Activated naive CD8-positive, alpha-beta T cell treated with anti-CD3 and anti-CD28 coated beads, Interleukin-2, amount 10 ng/mL, durations not matched to agents 7 days and 5 days (primary cell): ENCODE data around the gene GSE1. TPM values are rescaled to one million over a fixed set of nuclear protein-coding genes. Genes with fewer than 3 reads are reported as not detected.
A peak's percentile ranks its signal among the peaks of the same experiment; 100 is the strongest.

Experiments
- ATAC-seq: fragments of 150-1000 bp; cut with Tn5 transposase; one replicate; pipeline ENCODE4 v1.10.0; 2021; ENCODE audit warnings: low read depth, moderate library complexity
- POLR2A ChIA-PET: fragments of 350-600 bp; sonication (Branson Sonifier 250); formaldehyde crosslinking; loops from one replicate; lab custom pipeline; 2021; ENCODE audit warnings: antibody characterized with exemption; lab: Charles Lee
- DNase-seq: peaks from one replicate; pipeline ENCODE4 v3.0.0; 2021
- H3K27ac Mint-ChIP-seq: one replicate; pipeline ENCODE4 v1.8.0; 2022; ENCODE audit warnings: mild to moderate bottlenecking, mixed read lengths
- H3K27me3 Mint-ChIP-seq: one replicate; pipeline ENCODE4 v1.8.0; 2022; ENCODE audit warnings: mild to moderate bottlenecking, moderate library complexity, mixed read lengths
- H3K36me3 Mint-ChIP-seq: one replicate; pipeline ENCODE4 v1.8.0; 2021; ENCODE audit warnings: mild to moderate bottlenecking, mixed read lengths
- H3K4me1 Mint-ChIP-seq: one replicate; pipeline ENCODE4 v1.8.0; 2021; ENCODE audit warnings: mixed read lengths
- H3K4me3 Mint-ChIP-seq: one replicate; pipeline ENCODE4 v1.8.0; 2022; ENCODE audit warnings: mild to moderate bottlenecking, moderate library complexity, mixed read lengths
- H3K9me3 Mint-ChIP-seq: one replicate; pipeline ENCODE4 v1.8.0; 2021; ENCODE audit warnings: mixed read lengths
- total RNA-seq, 2 experiments: library from RNA; stranded (reverse); gene quantifications; one replicate each; pipeline ENCODE4 v1.2.3, GENCODE V29; 2021

The GSE1 gene
- total RNA-seq, 2 experiments from 2014 or later: 60.9 to 62.5 TPM

GRCh38 chr16:85600078-85600477 is 13.0 kb upstream of the GSE1 start:
- H3K27ac Mint-ChIP-seq: no peak overlapping the region
- no peak overlapping the region for H3K4me3 Mint-ChIP-seq
- ATAC-seq (no peak), DNase-seq (no peak)
- H3K9me3 Mint-ChIP-seq: no peaks in the 10 kb centered on the region
- peaks cover 4% of the 10 kb centered on the region for H3K36me3 Mint-ChIP-seq
- H3K4me1 Mint-ChIP-seq: peaks cover 1% of the 10 kb centered on the region
- no peaks in the 10 kb centered on the region for H3K27me3 Mint-ChIP-seq
- POLR2A ChIA-PET: no interaction called here

DNA sequence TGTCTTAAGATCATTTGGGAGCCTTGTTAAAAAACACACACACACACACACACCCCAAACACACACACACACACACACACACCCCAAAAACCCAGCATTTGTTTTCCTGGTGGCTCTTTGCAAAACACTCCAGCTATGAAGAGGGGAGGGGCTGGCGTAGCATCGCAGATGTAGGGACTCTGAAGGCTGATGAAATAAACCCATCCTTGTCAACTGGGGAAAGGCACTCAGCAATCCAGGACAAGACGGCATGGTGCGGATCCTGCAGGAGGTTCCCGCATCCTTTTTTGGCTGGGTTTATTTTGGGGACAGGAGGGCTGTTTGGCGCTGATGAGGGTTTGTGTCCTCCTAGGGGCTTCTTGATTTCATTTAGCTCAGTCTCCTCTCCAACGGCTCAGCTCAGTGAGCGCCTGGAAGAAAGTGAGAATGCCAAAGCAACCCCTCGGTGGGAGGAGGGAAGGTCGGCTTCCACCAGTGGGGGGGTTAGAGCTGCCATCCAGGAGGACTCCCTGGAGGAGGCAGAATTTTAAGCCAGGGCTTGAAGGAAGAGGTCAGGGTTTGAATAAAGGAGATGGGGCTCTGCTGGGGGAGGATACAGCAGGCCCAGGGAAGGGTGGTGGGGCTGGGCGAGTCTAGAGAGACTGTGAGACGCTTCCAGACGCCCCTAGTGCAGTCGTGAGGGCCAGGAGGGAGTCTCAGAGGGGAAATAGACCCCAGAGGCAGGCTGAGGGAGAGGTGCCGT is 12.4 kb upstream of the GSE1 start:
- H3K27me3 Mint-ChIP-seq: no peaks in the 10 kb centered on the region
- POLR2A ChIA-PET: no interaction called here
- H3K9me3 Mint-ChIP-seq: no peaks in the 10 kb centered on the region
- peaks cover 1% of the 10 kb centered on the region for H3K4me1 Mint-ChIP-seq
- H3K4me3 Mint-ChIP-seq: no peak overlapping the region
- ATAC-seq: no peak
- peaks cover 4% of the 10 kb centered on the region for H3K36me3 Mint-ChIP-seq
- no peak for DNase-seq
- H3K27ac Mint-ChIP-seq: no peak overlapping the region

- H3K27ac Mint-ChIP-seq: no peak overlapping the region
- no peaks in the 10 kb centered on the region for H3K27me3 Mint-ChIP-seq
- H3K9me3 Mint-ChIP-seq: no peaks in the 10 kb centered on the region
- H3K4me3 Mint-ChIP-seq: no peak overlapping the region
- no peak for DNase-seq
- no peak for ATAC-seq
- H3K4me1 Mint-ChIP-seq: peaks cover 1% of the 10 kb centered on the region
- POLR2A ChIA-PET: no interaction called here
- peaks cover under 1% of the 10 kb centered on the region for H3K36me3 Mint-ChIP-seq
These were observed 11.9 kb upstream of the GSE1 start for GRCh38 chr16:85601272-85601639.

DNA sequence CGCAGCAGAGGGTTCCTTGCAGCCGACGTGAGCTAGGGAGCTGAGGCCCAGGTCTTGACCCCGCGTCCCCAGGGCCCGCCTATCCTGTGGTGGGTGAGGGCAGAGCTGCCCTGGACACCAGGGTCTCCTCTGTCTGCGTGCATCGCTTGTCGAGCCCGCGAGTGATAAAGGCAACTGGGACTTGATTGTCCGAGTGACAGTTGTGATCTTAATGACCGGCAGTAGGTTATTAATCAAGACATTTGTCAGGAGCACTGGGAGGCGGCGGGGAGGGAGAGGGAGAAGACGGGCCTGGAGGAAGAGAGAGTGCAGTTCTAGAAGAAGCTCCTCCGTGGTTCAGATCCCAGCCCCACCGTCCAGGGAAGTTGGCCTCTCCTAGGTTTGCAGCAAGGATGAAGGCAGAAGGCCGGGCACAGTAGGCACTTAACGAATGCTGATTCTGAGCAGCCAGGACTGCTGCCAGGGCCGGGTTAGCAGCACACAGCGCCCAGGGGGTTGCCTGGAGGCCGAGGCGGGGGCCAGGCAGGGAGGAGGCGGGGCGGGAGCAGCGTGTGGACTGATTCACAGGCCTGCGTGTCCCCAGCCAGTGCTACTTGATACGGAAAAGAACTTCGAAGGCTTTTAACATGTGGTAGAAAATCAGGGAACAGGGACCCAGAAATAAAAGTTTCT is 11.3 kb upstream of the GSE1 start:
- ATAC-seq (no peak), DNase-seq (no peak)
- Mint-ChIP-seq H3K36me3 (no peaks in the 10 kb centered on the region), H3K4me3 (no peak overlapping the region), H3K27me3 (no peaks in the 10 kb centered on the region), H3K27ac (no peak overlapping the region), H3K4me1 (peaks cover 1% of the 10 kb centered on the region), H3K9me3 (no peaks in the 10 kb centered on the region)
- POLR2A ChIA-PET: no interaction called here

DNA sequence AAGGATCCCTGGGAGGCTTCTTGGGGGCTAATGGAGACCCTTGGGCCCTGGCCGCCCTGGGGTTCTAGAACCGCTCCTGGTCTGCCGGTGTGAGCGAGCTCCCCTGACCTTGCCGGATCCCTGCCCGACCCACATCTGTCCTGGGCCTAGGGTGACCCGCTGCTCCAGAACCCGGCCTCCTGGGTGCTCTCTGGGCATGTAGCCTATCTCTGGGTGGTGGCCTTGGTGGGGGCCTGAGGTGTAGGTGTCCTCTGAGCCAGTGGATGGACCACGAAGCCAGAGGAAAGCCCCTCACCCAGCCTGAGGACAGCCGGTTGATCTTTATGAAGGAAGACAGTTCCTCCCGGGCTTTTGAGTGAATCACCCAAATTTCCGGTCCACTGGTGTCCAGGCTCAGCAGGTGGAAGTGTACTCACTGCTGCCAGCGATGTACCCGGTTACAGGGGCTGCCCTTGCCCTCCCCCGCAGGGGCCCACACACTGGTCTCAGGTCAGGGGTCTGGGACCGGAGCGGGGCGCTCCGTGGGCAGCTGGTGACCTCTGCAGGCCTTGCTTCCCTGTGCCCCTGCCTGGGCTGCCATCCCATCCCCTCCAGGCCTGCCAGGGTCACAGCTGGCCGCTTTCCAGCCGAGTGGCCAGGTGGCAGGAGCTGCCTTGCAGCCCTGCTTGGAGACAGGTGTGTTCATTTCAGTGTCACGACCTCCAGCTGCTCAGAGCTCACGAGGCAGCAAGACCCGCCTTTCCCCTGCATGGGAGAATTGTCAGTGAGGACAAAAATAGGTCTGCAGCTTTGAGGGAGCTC is 10.5 kb upstream of the GSE1 start:
- Mint-ChIP-seq H3K9me3 (no peaks in the 10 kb centered on the region), H3K36me3 (no peaks in the 10 kb centered on the region), H3K27me3 (no peaks in the 10 kb centered on the region), H3K4me3 (no peak overlapping the region), H3K27ac (no peak overlapping the region), H3K4me1 (peaks cover 8% of the 10 kb centered on the region)
- POLR2A ChIA-PET: no interaction called here
- DNase-seq (no peak), ATAC-seq (no peak)

DNA sequence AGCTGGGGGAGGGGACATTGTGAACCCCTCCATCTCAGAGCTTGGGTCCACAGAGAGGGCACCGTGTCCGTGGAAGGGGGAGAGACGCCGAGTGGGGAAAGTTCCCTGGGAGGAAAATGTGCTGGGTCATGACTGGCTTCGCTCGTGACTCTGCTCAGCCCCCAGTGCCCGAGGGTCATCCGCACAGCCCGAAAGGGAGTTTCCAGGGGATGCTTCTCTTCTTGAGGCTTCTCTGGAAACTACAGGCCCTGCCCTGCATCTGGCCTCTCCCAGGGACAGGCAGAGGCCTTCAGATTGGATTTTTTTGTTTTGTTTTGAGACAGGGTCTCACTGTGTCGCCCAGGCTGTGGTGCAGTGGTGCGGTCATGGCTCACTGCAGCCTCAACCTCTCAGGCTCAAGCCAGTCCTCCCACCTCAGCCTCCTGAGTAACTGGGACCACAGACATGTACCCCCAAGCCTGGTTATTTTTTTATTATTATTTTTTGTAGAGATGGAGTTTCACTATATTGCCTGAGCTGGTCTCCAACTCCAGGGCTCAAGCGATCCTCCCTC is 9.8 kb upstream of the GSE1 start:
- peaks cover 2% of the 10 kb centered on the region for H3K27me3 Mint-ChIP-seq
- no peak overlapping the region for H3K27ac Mint-ChIP-seq
- POLR2A ChIA-PET: interaction anchor here (0.6 kb wide), 1 partner anchor 46 kb away, joined by 3 read pairs; no protein-coding TSS in a partner anchor

DNA sequence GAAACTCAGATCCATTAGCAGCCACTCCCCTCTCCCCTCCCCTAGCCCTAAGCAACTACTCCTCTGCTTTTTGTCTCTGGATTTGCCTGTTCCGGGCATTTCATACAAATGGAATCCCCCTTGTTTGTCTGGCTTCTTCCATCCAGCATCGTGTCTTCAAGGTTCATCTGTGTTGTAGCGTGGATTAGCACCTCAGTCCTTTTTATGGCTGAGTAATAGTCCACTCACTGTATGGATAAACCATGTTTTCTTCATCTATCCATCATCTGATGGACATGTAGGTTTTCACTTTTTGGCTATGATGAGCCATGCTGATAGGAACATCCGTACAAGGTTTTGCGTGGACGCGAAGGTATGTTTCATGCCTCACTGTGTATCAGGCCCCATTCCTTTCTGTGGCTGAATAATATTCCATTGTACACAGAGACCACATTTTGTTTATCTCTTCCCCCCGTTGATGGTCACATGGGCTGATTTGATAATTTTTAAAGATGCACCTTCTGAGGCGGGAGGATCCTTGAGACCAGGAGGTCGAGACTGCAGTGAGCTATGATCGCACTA is 8.9 kb upstream of the GSE1 start:
- H3K4me3 Mint-ChIP-seq: no peak overlapping the region
- POLR2A ChIA-PET: interaction anchor here (0.6 kb wide), 1 partner anchor 47 kb away, joined by 3 read pairs; no protein-coding TSS in a partner anchor
- H3K4me1 Mint-ChIP-seq: peaks cover 20% of the 10 kb centered on the region
- H3K27ac Mint-ChIP-seq: no peak overlapping the region
- H3K27me3 Mint-ChIP-seq: peaks cover 2% of the 10 kb centered on the region
- H3K36me3 Mint-ChIP-seq: no peaks in the 10 kb centered on the region
- H3K9me3 Mint-ChIP-seq: no peaks in the 10 kb centered on the region
- no peak for DNase-seq
- ATAC-seq: no peak

More for the DNA sequence above, 9.8 kb upstream of the GSE1 start:
- DNase-seq (no peak), ATAC-seq (no peak)
- H3K9me3 Mint-ChIP-seq: no peaks in the 10 kb centered on the region
- no peaks in the 10 kb centered on the region for H3K36me3 Mint-ChIP-seq
- peaks cover 12% of the 10 kb centered on the region for H3K4me1 Mint-ChIP-seq
- no peak overlapping the region for H3K4me3 Mint-ChIP-seq

GRCh38 chr16:85605051-85605911 is 7.8 kb upstream of the GSE1 start:
- POLR2A ChIA-PET: interaction anchor here (12.1 kb wide), 1 partner anchor 51 kb away, joined by 175 read pairs; no protein-coding TSS in a partner anchor
- Mint-ChIP-seq H3K4me1 (peaks cover 29% of the 10 kb centered on the region), H3K27ac (no peak overlapping the region)

DNA sequence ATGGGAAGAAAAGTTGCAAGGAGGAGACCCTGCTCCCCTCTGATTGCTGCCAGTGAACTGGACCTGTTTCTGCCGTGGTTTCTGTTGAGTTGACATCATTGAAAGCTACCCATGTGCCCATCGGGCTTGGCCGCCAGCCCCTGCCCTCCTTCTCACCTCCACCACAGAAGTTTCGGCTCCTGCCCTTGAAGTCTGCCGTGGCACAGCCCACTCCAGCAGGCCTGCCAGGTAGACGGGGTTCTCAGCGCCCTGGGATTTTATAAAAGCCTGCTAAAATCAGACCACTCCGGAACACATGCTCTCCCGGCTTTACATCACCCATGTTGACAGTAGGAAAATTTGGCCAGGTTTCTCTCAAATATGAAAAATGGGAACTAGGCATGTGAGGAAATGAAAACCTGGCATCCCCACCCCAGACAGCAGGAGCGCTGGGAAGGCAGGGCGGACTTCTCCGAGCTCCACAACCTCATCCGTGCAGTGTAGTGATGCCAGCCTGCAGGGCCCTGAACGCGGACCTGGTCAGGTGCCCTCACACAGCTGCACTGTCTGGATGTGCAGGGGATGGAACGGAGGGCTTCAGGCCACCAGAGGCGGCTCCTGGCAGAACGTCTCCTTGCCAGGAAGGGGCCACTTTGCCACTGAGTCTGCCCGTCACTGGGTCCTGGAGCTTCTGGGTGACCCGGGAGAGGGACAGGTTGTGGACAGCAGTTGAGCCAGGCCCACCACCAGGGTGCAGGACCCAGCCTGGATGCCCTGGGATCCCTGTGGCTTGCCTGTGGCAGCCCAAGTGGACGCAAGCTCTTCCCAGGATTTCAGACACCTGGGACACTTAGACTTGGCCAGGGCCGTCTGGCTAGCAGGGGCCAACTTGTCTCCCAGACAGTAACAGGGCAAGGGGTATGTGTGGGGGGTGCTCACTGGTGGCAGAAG is 6.9 kb upstream of the GSE1 start:
- H3K27ac Mint-ChIP-seq: no peak overlapping the region
- ATAC-seq (no peak), DNase-seq (no peak)
- no peak overlapping the region for H3K4me3 Mint-ChIP-seq
- POLR2A ChIA-PET: interaction anchor here (0.9 to 12.1 kb wide), 2 partner anchors 10 to 52 kb away, joined by 3 to 175 read pairs; no protein-coding TSS in a partner anchor
- H3K27me3 Mint-ChIP-seq: peaks cover 2% of the 10 kb centered on the region
- no peaks in the 10 kb centered on the region for H3K9me3 Mint-ChIP-seq
- peaks cover 34% of the 10 kb centered on the region for H3K4me1 Mint-ChIP-seq
- H3K36me3 Mint-ChIP-seq: no peaks in the 10 kb centered on the region

More at GRCh38 chr16:85605051-85605911, 7.8 kb upstream of the GSE1 start:
- Mint-ChIP-seq H3K36me3 (no peaks in the 10 kb centered on the region), H3K27me3 (peaks cover 2% of the 10 kb centered on the region), H3K9me3 (no peaks in the 10 kb centered on the region), H3K4me3 (no peak overlapping the region)
- ATAC-seq (no peak), DNase-seq (no peak)

GRCh38 chr16:85606904-85607303 is 6.2 kb upstream of the GSE1 start:
- H3K9me3 Mint-ChIP-seq: no peaks in the 10 kb centered on the region
- H3K36me3 Mint-ChIP-seq: no peaks in the 10 kb centered on the region
- H3K27ac Mint-ChIP-seq: no peak overlapping the region
- POLR2A ChIA-PET: interaction anchor here (0.9 to 12.1 kb wide), 2 partner anchors 9 to 53 kb away, joined by 3 to 175 read pairs; no protein-coding TSS in a partner anchor
- DNase-seq: no peak
- H3K27me3 Mint-ChIP-seq: peaks cover 2% of the 10 kb centered on the region
- ATAC-seq: no peak
- peaks cover 34% of the 10 kb centered on the region for H3K4me1 Mint-ChIP-seq
- H3K4me3 Mint-ChIP-seq: peak overlapping the region; percentile 58

GRCh38 chr16:85607321-85607765 is 5.8 kb upstream of the GSE1 start:
- POLR2A ChIA-PET: interaction anchor here (0.9 to 12.1 kb wide), 2 partner anchors 9 to 53 kb away, joined by 3 to 175 read pairs; no protein-coding TSS in a partner anchor
- no peaks in the 10 kb centered on the region for H3K36me3 Mint-ChIP-seq
- H3K9me3 Mint-ChIP-seq: no peaks in the 10 kb centered on the region
- peak overlapping the region; percentile 58 for H3K4me3 Mint-ChIP-seq
- ATAC-seq (peak; percentile 9), DNase-seq (no peak)
- H3K27ac Mint-ChIP-seq: no peak overlapping the region
- peaks cover 34% of the 10 kb centered on the region for H3K4me1 Mint-ChIP-seq
- peaks cover 2% of the 10 kb centered on the region for H3K27me3 Mint-ChIP-seq
